C4-2B (cell line): ENCODE data around the gene SARM1.

Experiments
- H3K27ac ChIP-seq: fragments of 450-650 bp; 2 replicates; pipeline ENCODE4 v1.5.1; 2017
- ZFX ChIP-seq: fragments of 450-650 bp; IDR thresholded peaks from 2 replicates; pipeline ENCODE4 v1.6.1; 2017
- TF ChIP-seq, protein P1 (sequence below): fragments of 450-650 bp; conservative IDR thresholded peaks from 2 replicates; pipeline ENCODE4 v1.5.1; 2017; ENCODE audit warnings: mild to moderate bottlenecking

The SARM1 gene

DNA sequence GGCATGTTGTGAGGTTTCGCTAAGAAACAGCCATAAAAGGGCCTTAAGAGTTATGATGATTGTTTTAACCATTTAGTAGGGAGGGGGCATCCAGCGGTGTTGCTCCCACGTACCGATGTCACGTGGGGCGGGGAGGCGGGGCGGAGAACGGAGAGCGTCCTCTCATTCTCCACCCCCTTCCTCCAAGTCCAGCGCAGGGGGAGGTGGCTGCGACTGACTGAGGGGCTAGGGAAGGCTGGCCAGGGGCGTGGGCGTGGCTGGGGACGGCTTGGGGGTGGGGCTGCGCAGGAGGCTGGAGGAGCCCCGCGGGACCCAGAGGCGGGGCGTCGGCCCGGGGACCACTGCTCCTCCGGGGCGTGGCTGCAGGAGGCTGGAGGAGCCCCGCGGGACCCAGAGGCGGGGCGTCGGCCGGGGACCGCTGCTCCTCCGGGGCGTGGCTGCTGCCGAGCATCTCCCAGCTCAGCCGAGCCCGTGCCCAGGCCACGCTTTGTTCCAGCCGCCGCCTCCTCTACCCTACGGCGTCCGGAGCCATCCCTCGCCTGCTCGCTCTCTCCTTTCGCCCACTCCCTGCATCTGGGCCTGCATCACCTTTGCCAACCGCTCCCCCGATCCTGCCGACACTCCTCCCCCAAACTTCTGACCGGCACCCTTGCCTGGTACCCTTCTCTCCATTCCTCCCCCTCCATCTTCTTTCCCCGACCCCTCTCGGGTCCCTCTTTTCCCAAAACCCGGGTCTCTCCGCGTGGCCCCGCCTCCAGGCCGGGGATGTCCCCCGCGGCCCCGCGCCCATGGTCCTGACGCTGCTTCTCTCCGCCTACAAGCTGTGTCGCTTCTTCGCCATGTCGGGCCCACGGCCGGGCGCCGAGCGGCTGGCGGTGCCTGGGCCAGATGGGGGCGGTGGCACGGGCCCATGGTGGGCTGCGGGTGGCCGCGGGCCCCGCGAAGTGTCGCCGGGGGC, at the start of gene SARM1:
Gene SARM1 (plus strand): TSS at position 450 of the 958 bp plus-strand sequence. CDS start 339 bp downstream, at position 789.
- TF ChIP-seq, protein P1, sequence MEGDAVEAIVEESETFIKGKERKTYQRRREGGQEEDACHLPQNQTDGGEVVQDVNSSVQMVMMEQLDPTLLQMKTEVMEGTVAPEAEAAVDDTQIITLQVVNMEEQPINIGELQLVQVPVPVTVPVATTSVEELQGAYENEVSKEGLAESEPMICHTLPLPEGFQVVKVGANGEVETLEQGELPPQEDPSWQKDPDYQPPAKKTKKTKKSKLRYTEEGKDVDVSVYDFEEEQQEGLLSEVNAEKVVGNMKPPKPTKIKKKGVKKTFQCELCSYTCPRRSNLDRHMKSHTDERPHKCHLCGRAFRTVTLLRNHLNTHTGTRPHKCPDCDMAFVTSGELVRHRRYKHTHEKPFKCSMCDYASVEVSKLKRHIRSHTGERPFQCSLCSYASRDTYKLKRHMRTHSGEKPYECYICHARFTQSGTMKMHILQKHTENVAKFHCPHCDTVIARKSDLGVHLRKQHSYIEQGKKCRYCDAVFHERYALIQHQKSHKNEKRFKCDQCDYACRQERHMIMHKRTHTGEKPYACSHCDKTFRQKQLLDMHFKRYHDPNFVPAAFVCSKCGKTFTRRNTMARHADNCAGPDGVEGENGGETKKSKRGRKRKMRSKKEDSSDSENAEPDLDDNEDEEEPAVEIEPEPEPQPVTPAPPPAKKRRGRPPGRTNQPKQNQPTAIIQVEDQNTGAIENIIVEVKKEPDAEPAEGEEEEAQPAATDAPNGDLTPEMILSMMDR = no peak
- TF ChIP-seq ZFX = no peak
- no peak within 1 kb of the TSS; the same call in 1 of the 2 replicates for H3K27ac ChIP-seq

DNA sequence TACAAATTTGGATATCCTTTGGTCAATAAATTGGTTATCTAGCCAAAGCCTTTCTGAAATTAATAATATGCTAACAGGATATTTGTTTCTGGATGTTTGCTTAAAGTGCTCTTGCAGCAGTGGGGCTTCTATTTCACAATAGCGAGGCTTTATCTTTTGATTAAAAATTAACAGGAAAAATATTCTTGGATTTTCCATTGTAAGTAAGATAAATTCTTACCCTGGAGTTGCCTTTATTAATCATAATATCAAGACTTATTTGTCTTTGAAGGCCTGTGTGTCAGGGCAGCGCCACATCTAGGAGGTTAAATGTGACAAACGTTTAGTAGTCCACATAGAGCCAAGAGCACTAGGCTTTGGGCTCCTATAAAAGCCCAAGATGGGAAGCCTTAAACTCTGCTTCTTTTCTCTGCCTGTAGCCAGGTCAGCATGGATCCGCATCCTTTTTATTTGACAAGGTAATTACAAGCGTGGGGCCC, 47.2 kb upstream of the SARM1 start:
- TF ChIP-seq, protein P1 = no peak
- no peak for TF ChIP-seq ZFX
- no peak overlapping the region; the same call in 1 of the 2 replicates for H3K27ac ChIP-seq

DNA sequence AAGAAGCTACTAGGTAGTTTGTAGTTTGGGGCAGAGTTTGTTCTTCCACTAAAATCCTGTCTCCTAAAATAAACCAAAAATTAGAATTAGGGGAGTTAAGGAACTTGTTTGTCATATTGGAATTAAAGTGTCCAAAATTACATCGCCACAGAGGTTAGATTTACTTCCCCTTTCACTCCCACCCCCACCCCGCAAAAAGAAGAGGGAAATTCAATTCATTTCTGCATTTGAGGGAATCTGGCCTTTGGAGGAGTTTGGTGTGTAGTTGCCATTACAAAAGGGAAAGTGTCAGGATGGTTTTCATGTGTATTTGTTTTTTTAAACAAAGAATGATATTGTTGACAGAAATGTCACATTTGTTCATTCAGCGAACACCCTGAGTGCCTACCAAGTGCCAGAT, 46.7 kb upstream of the SARM1 start:
- no peak for TF ChIP-seq ZFX
- TF ChIP-seq, protein P1 = no peak
- H3K27ac ChIP-seq = peak overlapping the region; percentile 65

DNA sequence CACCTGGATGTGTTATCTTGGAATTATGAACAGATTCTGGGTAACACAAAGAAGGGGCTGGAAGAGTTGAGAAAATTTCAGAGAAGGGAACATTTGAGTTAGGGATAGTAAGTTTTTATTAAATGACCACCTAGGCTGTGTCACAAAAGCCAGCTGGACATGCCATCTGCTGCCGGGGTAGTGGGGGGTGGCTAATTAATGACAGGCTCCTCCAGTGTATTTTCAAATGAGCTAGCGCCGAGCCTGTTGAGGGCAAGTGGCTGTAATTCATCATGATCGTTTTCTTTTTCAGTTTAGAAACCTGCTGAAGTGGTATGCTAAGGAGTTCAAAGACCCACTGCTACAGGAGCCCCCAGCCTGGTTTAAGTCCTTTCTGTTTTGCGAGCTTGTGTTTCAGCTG, 46.3 kb upstream of the SARM1 start:
- peak overlapping the region; percentile 65 for H3K27ac ChIP-seq
- no peak for TF ChIP-seq ZFX

DNA sequence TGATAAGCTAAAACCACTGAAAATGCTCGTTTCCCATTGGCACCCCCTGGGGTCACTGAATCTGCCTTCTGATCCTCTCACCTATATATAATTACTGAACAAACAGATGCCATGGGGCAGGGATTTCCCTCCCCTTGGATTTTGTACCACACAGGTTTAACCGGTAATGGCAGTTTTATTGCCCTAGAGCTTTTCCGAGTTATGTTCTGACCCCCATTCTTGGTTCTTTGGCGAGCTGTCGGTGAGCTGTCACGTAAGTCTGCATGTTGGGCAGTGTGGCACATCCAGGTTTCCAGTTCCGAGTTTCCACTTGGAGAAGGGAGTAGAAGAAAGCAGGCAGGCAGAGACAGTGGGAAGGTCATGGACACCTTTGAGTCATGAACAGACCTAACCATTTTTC, 45.4 kb upstream of the SARM1 start:
- peak overlapping the region; percentile 65 for H3K27ac ChIP-seq

DNA sequence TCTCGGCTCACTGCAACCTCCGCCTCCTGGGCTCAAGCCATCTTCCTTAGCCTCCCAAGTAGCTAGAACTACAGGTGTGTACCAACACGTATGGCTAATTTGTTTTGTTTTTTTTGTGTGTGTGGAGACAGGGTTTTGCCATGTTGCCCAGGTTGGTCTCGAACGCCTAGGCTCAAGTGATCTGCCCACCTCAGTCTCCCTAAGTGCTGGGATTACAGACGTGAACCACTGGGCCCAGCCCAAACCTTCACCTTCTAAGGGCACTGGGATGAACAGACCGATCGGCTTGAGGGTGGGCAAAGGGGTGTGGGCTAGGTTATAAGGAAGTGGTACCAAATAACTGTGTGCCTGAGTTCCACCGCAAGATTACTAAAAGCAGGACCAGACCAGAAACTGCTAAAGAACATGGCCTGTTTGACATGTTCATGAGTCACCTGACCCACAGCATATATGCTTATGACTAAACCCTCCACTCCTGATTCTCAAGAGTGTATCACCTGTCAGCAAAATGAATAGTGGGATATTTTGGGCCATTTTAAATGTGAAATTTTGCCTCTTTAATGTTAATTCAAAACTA, 44.4 kb upstream of the SARM1 start:
- TF ChIP-seq, protein P1 = no peak
- TF ChIP-seq ZFX = no peak
- H3K27ac ChIP-seq = peak overlapping the region; percentile 65

More for the DNA sequence above, 45.4 kb upstream of the SARM1 start:
- TF ChIP-seq, protein P1 = no peak
- TF ChIP-seq ZFX = no peak

DNA sequence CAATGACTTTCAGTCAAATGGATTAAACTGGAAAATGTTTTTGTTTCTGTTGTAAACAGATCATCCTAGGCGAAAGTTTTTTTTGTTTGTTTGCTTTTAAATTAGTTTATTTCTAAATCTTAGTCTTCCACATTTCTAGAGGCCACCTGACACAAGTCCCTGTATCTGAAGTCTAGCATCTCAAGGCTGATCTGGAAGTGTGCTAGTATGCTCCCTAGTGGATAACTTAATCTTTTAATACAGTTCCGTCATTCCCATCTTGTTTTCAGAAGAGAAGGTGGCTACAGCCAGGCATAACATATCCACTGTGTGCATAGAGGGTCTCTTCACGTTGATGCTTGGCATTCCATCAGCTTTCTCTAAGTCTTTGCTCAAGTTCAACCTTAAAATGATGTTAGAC, 43.8 kb upstream of the SARM1 start:
- no peak overlapping the region for H3K27ac ChIP-seq

More for the DNA sequence above, 43.8 kb upstream of the SARM1 start:
- TF ChIP-seq, protein P1 = 0 out of 2 replicates have a peak, but pooled peaks have one; percentile 3
- no peak for TF ChIP-seq ZFX
